Muscle layer of colon (tissue), 2 donors: ENCODE measurements around the gene YPEL3.

Experiments used
- H3K27ac ChIP-seq: one replicate; pipeline ENCODE4 v1.7.0; 2013; ENCODE audit warnings: low read depth, mild to moderate bottlenecking, low read length, moderate library complexity
- H3K27me3 ChIP-seq, 2 donors: one replicate each; pipeline ENCODE4 v1.7.0; 2013; ENCODE audit warnings: low read length in 2 of 2, mild to moderate bottlenecking in 2 of 2; ENCODE audit not compliant: insufficient read depth in 2 of 2, control insufficient read depth in 1 of 2
- H3K36me3 ChIP-seq: one replicate; pipeline ENCODE4 v1.7.0; 2013; ENCODE audit warnings: mild to moderate bottlenecking, low read length; ENCODE audit not compliant: insufficient read depth
- H3K4me1 ChIP-seq: one replicate; pipeline ENCODE4 v1.7.0; 2013; ENCODE audit warnings: mild to moderate bottlenecking, low read length; ENCODE audit not compliant: insufficient read depth
- H3K4me3 ChIP-seq, 2 donors: one replicate each; pipeline ENCODE4 v1.7.0; 2013; ENCODE audit warnings: low read length in 2 of 2, low read depth in 1 of 2, mild to moderate bottlenecking in 1 of 2, moderate library complexity in 1 of 2
- H3K9ac ChIP-seq: one replicate; pipeline ENCODE4 v1.7.0; 2013; ENCODE audit warnings: low read length
- H3K9me3 ChIP-seq: one replicate; pipeline ENCODE4 v1.7.0; 2013; ENCODE audit warnings: mild to moderate bottlenecking, low read length
- donor health status: abdominal sarcoma.
- donor health status: Adenocarcinoma of cecum.

YPEL3 gene

GRCh38 chr16:30096862-30097563 lies 1.0 kb upstream of the YPEL3 start:
- no peaks in the 10 kb centered on the region for H3K9me3 ChIP-seq
- H3K27me3 ChIP-seq: no peaks in the 10 kb centered on the region
- peak overlapping the region; percentile 76 for H3K9ac ChIP-seq
- H3K4me1 ChIP-seq: peaks cover 25% of the 10 kb centered on the region
- peaks cover 14% of the 10 kb centered on the region for H3K36me3 ChIP-seq
- H3K27ac ChIP-seq: peak overlapping the region; percentile 95
- peak overlapping the region; percentile 47 to 67 for H3K4me3 ChIP-seq

GRCh38 chr16:30095166-30096078 lies 591 bp downstream of the YPEL3 start:
- Histone ChIP-seq H3K36me3 (peaks cover 14% of the 10 kb centered on the region), H3K4me3 (peak overlapping the region; percentile 75 to 93), H3K9ac (peak overlapping the region; percentile 82), H3K27me3 (no peaks in the 10 kb centered on the region), H3K4me1 (peaks cover 25% of the 10 kb centered on the region), H3K9me3 (no peaks in the 10 kb centered on the region), H3K27ac (peak overlapping the region; percentile 93)

DNA sequence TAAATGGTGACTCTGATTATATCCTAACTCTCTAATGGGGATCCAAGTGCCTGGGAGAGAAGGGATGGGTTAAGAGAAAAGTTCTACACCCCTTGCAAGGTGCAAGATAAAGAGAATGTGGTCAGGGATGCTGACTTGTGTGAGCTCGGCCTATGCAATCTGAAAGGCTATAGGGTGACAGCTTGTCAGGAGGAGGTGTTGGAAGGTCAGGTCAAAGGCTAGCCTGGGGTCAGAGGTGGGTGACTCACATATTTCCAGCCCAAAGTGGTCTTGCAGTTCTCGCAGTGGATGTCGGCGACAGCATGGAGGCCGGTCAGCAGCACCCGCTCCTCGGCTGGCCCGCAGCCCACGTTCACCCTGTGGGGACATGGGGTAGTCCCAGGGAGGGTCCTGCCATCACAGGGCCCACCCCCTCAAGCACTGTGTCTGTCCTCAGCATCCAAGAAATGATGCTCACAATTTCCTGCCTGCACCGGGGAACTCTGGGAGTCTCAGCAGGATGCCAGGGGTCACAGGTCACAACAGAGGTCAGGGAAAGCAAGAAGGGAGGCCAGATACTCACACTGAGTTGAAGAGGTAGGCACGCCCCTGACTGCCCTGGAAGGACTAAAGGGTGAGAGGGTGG lies 1.4 kb downstream of the YPEL3 start:
- Histone ChIP-seq H3K4me1 (peaks cover 25% of the 10 kb centered on the region), H3K4me3 (peak overlapping the region; percentile 75 to 93), H3K9ac (peak overlapping the region; percentile 82), H3K9me3 (no peaks in the 10 kb centered on the region), H3K27ac (peak overlapping the region; percentile 93), H3K27me3 (no peaks in the 10 kb centered on the region), H3K36me3 (peaks cover 14% of the 10 kb centered on the region)

DNA sequence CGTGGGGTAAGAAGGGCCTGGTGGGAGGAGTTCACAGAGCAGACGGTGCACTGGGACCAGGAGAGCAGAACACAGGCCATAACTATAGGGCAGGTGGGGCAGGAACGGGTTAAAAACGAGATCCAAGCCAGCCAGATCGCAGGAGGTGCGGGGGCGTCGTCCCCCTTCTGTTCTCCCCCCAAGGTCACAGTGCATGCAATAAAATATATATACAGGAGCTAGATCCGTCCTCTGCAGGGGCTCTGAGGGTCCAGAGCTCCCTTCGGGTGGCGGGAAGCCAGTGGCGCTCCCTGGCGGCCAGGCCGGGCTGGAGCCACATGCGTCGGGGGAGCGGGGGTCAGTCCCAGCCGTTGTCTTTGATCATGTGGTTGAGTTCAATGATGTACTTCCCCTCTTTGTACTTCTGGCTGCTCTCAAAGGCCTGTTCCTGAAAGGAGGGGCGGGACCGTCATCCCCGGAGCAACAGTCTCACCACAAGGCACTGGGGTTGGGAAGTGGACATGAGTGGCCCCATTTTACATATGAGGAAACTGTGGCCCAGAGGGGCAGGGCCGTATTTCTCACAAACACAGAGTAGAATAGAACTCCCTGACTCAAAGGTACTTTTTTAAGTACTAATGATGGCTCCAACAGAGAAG lies 3.5 kb downstream of the YPEL3 start:
- no peaks in the 10 kb centered on the region for H3K9me3 ChIP-seq
- peak overlapping the region; percentile 49 to 73 for H3K4me3 ChIP-seq
- peak overlapping the region; percentile 5 for H3K9ac ChIP-seq
- H3K27ac ChIP-seq: peak overlapping the region; percentile 93
- H3K36me3 ChIP-seq: peaks cover 14% of the 10 kb centered on the region
- peaks cover 25% of the 10 kb centered on the region for H3K4me1 ChIP-seq
- H3K27me3 ChIP-seq: no peaks in the 10 kb centered on the region

GRCh38 chr16:30091474-30092372 lies 4.3 kb downstream of the YPEL3 start, which contains the start of gene TBX6:
TSS of gene TBX6 (minus strand) at chr16:30091924. CDS start at chr16:30091193, 731 bp downstream.
- H3K4me3 ChIP-seq: peak within 1 kb of the TSS; percentile 49 to 73
- H3K27ac ChIP-seq: peak within 1 kb of the TSS; percentile 93
- H3K36me3 ChIP-seq: peaks cover 14% of the 10 kb centered on the region
- H3K9me3 ChIP-seq: no peaks in the 10 kb centered on the region
- no peaks in the 10 kb centered on the region for H3K27me3 ChIP-seq
- H3K9ac ChIP-seq: peak within 1 kb of the TSS; percentile 5
- H3K4me1 ChIP-seq: peaks cover 25% of the 10 kb centered on the region

GRCh38 chr16:30090610-30091331 lies 5.2 kb downstream of the YPEL3 start:
- Histone ChIP-seq H3K27ac (peak overlapping the region; percentile 39), H3K9ac (no peak overlapping the region), H3K27me3 (no peaks in the 10 kb centered on the region), H3K4me1 (peaks cover 25% of the 10 kb centered on the region), H3K4me3 (peak overlapping the region in 1 of 2 donors; percentile 49), H3K9me3 (no peaks in the 10 kb centered on the region), H3K36me3 (peaks cover 14% of the 10 kb centered on the region)

GRCh38 chr16:30088832-30089624 lies 7.0 kb downstream of the YPEL3 start:
- Histone ChIP-seq H3K4me3 (no peak overlapping the region), H3K9me3 (no peaks in the 10 kb centered on the region), H3K36me3 (peaks cover 14% of the 10 kb centered on the region), H3K9ac (no peak overlapping the region), H3K27ac (no peak overlapping the region), H3K4me1 (peaks cover 10% of the 10 kb centered on the region), H3K27me3 (no peaks in the 10 kb centered on the region)

DNA sequence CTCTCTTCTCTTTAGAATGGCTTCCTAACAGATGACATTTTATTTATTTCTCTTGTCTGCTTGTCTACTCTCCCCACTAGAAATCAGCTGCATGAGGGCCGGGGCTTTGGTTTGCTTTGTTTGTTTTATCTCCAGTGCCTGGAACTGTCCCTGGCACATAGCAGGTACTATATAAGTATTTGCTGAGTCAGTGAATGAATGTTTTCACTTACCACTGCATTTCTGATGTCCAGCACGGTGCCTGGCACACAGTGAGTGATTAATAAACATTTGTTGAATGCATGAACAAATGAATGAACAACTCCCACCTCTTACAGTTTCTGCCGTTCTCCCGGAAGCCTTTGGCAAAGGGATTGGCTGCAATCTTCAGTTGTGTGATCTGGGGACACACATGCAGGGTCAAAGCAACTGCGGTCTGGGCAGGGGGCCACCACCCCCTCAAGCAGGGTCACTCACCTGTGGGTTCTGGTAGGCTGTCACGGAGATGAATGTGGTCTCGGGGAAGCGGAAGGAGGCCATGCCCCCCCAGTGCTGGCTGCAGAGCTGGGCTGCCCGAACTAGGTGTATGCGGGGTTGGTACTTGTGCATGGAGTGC lies 7.7 kb downstream of the YPEL3 start:
- Histone ChIP-seq H3K9me3 (no peaks in the 10 kb centered on the region), H3K36me3 (peaks cover 17% of the 10 kb centered on the region), H3K9ac (no peak overlapping the region), H3K4me1 (peaks cover 9% of the 10 kb centered on the region), H3K27me3 (no peaks in the 10 kb centered on the region), H3K4me3 (no peak overlapping the region), H3K27ac (no peak overlapping the region)

- H3K36me3 ChIP-seq: peaks cover 27% of the 10 kb centered on the region
- H3K27me3 ChIP-seq: no peaks in the 10 kb centered on the region
- no peak overlapping the region for H3K4me3 ChIP-seq
- H3K27ac ChIP-seq: no peak overlapping the region
- H3K9me3 ChIP-seq: no peaks in the 10 kb centered on the region
- H3K4me1 ChIP-seq: peaks cover 3% of the 10 kb centered on the region
- H3K9ac ChIP-seq: no peak overlapping the region
Observed at GRCh38 chr16:30087181-30087898, 8.7 kb downstream of the YPEL3 start.
